GM12878 (cell line): Measurements from ENCODE around the gene SLC44A3. TPM values are rescaled to one million over a fixed set of nuclear protein-coding genes. Genes with fewer than 3 reads are reported as not detected.

ENCODE experiments used
- ATAC-seq: fragments of 200-7000 bp; cut with Tn5 transposase; 3 replicates; pipeline ENCODE4 v1.9.1; 2020; ENCODE audit warnings: mild to moderate bottlenecking, moderate library complexity
- BruUV-seq: library from RNA; stranded (reverse); fragments of 400-500 nt; replicated peaks from 2 replicates; lab custom pipeline; 2021; lab: Mats Ljungman, UMichigan
- CTCF ChIA-PET: fragments of 300-600 bp; sonication (Branson Sonifier 250); formaldehyde crosslinking; extraction: SDS; loops from one replicate; lab custom pipeline; 2021; ENCODE audit warnings: inconsistent platforms; lab: Yijun Ruan, JAX
- POLR2A ChIA-PET: fragments of 350-600 bp; formaldehyde crosslinking; extraction: SDS; loops from one replicate; lab custom pipeline; 2021; ENCODE audit warnings: inconsistent platforms; lab: Charles Lee
- RAD21 ChIA-PET: fragments of 300-600 bp; sonication (Branson Sonifier 250); formaldehyde crosslinking; loops from one replicate; lab custom pipeline; 2023; ENCODE audit warnings: antibody characterized with exemption; ENCODE audit not compliant: unreplicated experiment; lab: Charles Lee
- SMC1A ChIA-PET: fragments of 300-600 bp; sonication (Branson Sonifier 250); formaldehyde crosslinking; loops from one replicate; lab custom pipeline; 2023; ENCODE audit not compliant: unreplicated experiment, uncharacterized antibody; lab: Charles Lee
- DNase-seq: peaks from one replicate; pipeline ENCODE4 v3.0.0-alpha.2; 2011; ENCODE audit warnings: low read depth, low spot score
- FAIRE-seq: peaks from 3 replicates; lab custom pipeline; 2011; peaks lifted over from hg19 to GRCh38; lab: Jason Lieb, UNC
- H2AFZ ChIP-seq: 2 replicates; pipeline ENCODE4 v1.6.0; 2011; ENCODE audit warnings: low read depth, low read length, control low read depth; ENCODE audit not compliant: control insufficient read depth
- H3K27ac ChIP-seq: 2 replicates; pipeline ENCODE4 v1.5.1; 2011; ENCODE audit warnings: control low read depth; ENCODE audit not compliant: control insufficient read depth, insufficient read depth
- H3K27me3 ChIP-seq, 2 experiments: replicated peaks in 1 of 2; 2 replicates each; pipeline versions ENCODE4 v1.6.0 to v1.6.1; 2011; ENCODE audit warnings: low read length in 1 of 2; ENCODE audit not compliant: control insufficient read depth in 2 of 2, insufficient read depth in 2 of 2
- H3K36me3 ChIP-seq, 2 experiments: 2 replicates each; pipeline ENCODE4 v1.5.1; 2011; ENCODE audit warnings: low read length in 1 of 2; ENCODE audit not compliant: control insufficient read depth in 2 of 2, insufficient read depth in 2 of 2
- H3K4me1 ChIP-seq: 2 replicates; pipeline ENCODE4 v1.6.1; 2011; ENCODE audit warnings: mild to moderate bottlenecking, low read length, moderate library complexity, mixed read lengths; ENCODE audit not compliant: control insufficient read depth, insufficient read depth
- H3K4me2 ChIP-seq: 2 replicates; pipeline ENCODE4 v1.6.0; 2011; ENCODE audit warnings: control low read depth; ENCODE audit not compliant: control insufficient read depth, insufficient read depth
- H3K4me3 ChIP-seq: fragments of 200-600 bp; sonication (generic); 2 replicates; pipeline ENCODE4 v1.5.1; 2016
- H3K79me2 ChIP-seq: 2 replicates; pipeline ENCODE4 v1.6.0; 2011; ENCODE audit warnings: low read length; ENCODE audit not compliant: control insufficient read depth, insufficient read depth
- H3K9ac ChIP-seq: 2 replicates; pipeline ENCODE4 v1.8.0; 2011; ENCODE audit warnings: low read length, control low read depth, mixed read lengths; ENCODE audit not compliant: control insufficient read depth, insufficient read depth
- H3K9me3 ChIP-seq: replicated peaks from 3 replicates; pipeline ENCODE4 v1.5.1; 2011; ENCODE audit warnings: mild to moderate bottlenecking, low read length; ENCODE audit not compliant: control insufficient read depth, insufficient read depth
- H4K20me1 ChIP-seq: 2 replicates; pipeline ENCODE4 v1.6.0; 2011; ENCODE audit not compliant: control insufficient read depth, insufficient read depth
- ATF7 ChIP-seq: fragments of 450-650 bp; IDR thresholded peaks from 2 replicates; pipeline ENCODE4 v1.6.1; 2016; ENCODE audit warnings: low read depth, mild to moderate bottlenecking
- BHLHE40 ChIP-seq, 2 experiments: fragments of 450-650 bp in 1 of 2; IDR thresholded peaks; 2 replicates each; pipeline ENCODE4 v1.6.1; 2011 to 2017; ENCODE audit warnings: low read depth in 2 of 2, borderline replicate concordance in 1 of 2, improper control_type of control experiment in 1 of 2, low read length in 1 of 2, mild to moderate bottlenecking in 1 of 2
- BMI1 ChIP-seq: fragments of 450-650 bp; IDR thresholded peaks from 2 replicates; pipeline ENCODE4 v1.6.1; 2016; ENCODE audit warnings: mild to moderate bottlenecking, moderate library complexity, borderline replicate concordance
- BRCA1 ChIP-seq: IDR thresholded peaks from 2 replicates; pipeline ENCODE4 v1.6.1; 2011; ENCODE audit warnings: low read depth, low read length, improper control_type of control experiment
- EGR1 ChIP-seq, 2 experiments: IDR thresholded peaks; 1 replicate in 1 of 2; 2 replicates in 1 of 2; pipeline ENCODE4 v1.6.1; 2011 to 2012; ENCODE audit warnings: low read depth in 2 of 2, low read length in 2 of 2, borderline replicate concordance in 1 of 2, mild to moderate bottlenecking in 1 of 2, moderate library complexity in 1 of 2
- ESRRA ChIP-seq: IDR thresholded peaks from 2 replicates; pipeline ENCODE4 v1.6.1; 2012; ENCODE audit warnings: mild to moderate bottlenecking, low read length, improper control_type of control experiment
- MEF2A ChIP-seq: IDR thresholded peaks from 2 replicates; pipeline ENCODE4 v1.6.1; 2011; ENCODE audit warnings: low read depth, mild to moderate bottlenecking, low read length, moderate library complexity; ENCODE audit not compliant: insufficient read depth
- PAX8 ChIP-seq: fragments of 450-650 bp; IDR thresholded peaks from 2 replicates; pipeline ENCODE4 v1.6.1; 2017; ENCODE audit warnings: mild to moderate bottlenecking, moderate library complexity
- PML ChIP-seq: IDR thresholded peaks from 2 replicates; pipeline ENCODE4 v1.6.1; 2012; ENCODE audit warnings: low read length, inconsistent platforms
- POLR2A ChIP-seq: IDR thresholded peaks from 2 replicates; pipeline ENCODE4 v1.6.1; 2011; ENCODE audit warnings: low read depth, mild to moderate bottlenecking, low read length
- SREBF1 ChIP-seq: IDR thresholded peaks from 2 replicates; pipeline ENCODE4 v1.6.1; 2012; ENCODE audit warnings: mild to moderate bottlenecking, low read length
- STAT1 ChIP-seq: fragments of 450-650 bp; conservative IDR thresholded peaks from 2 replicates; pipeline ENCODE4 v1.6.1; 2014; ENCODE audit warnings: antibody characterized with exemption, mild to moderate bottlenecking
- TAF1 ChIP-seq: IDR thresholded peaks from 2 replicates; pipeline ENCODE4 v1.6.1; 2011; ENCODE audit warnings: mild to moderate bottlenecking, low read depth, low read length, borderline replicate concordance
- YBX1 ChIP-seq: fragments of 450-650 bp; IDR thresholded peaks from 2 replicates; pipeline ENCODE4 v1.6.1; 2016; ENCODE audit warnings: antibody characterized with exemption
- ZBED1 ChIP-seq: IDR thresholded peaks from 2 replicates; pipeline ENCODE4 v1.6.1; 2016; ENCODE audit warnings: borderline replicate concordance
- ZBTB33 ChIP-seq: fragments of 450-650 bp; IDR thresholded peaks from 2 replicates; pipeline ENCODE4 v1.6.1; 2017; ENCODE audit warnings: mild to moderate bottlenecking
- WGBS: methylation state at CpG from one replicate; pipeline ENCODE4 v1.1.6; 2016; ENCODE audit warnings: low lambda C conversion rate; ENCODE audit not compliant: insufficient replicate concordance, insufficient coverage; ENCODE audit errors: missing lambda C conversion rate; 5-methylcytosine and 5-hydroxymethylcytosine counted together
- in situ Hi-C: fragments of 300-500 bp; cut with MboI; formaldehyde crosslinking; loops from 9 replicates; pipeline ENCODE4 v1.14.3; 2018; ENCODE audit warnings: mixed read lengths
- intact Hi-C: fragments of 100-400 bp; cut with micrococcal nuclease; formaldehyde crosslinking; loops from one replicate; pipeline ENCODE4 v1.14.2; 2022; ENCODE audit not compliant: unreplicated experiment
- polyA plus RNA-seq, 11 experiments: library from polyadenylated mRNA; depleted of rRNA in 4 of 11; unstranded in 6 of 11; stranded (reverse) in 5 of 11; fragments of >200 nt; fragmentation: Nextera tagmentation in 4 of 11; fragmentation: Illumina TruSeq in 1 of 11; extraction: Ambion mirVana in 4 of 11; extraction: Trizol in 1 of 11; gene quantifications; 1 replicate in 1 of 11; 2 replicates in 10 of 11; pipeline versions ENCODE4 v1.2.1 to v1.2.3, GENCODE V29; 2011 to 2016; ENCODE audit warnings: inconsistent platforms in 2 of 11, missing spikeins in 2 of 11, low read depth in 1 of 11
- total RNA-seq, 4 experiments: library from RNA; depleted of rRNA in 3 of 4; stranded (reverse); fragments of >200 nt in 3 of 4; fragmentation: Illumina TruSeq in 1 of 4; extraction: Trizol in 1 of 4; gene quantifications; 2 replicates each; pipeline versions ENCODE4 v1.2.1 to v1.2.3, GENCODE V29; 2013 to 2021

Gene SLC44A3
- total and polyA plus RNA-seq, 10 of the 15 experiments (the other 5 are each of a cell fraction or from before 2014, with no cell fraction given) = not detected

DNA sequence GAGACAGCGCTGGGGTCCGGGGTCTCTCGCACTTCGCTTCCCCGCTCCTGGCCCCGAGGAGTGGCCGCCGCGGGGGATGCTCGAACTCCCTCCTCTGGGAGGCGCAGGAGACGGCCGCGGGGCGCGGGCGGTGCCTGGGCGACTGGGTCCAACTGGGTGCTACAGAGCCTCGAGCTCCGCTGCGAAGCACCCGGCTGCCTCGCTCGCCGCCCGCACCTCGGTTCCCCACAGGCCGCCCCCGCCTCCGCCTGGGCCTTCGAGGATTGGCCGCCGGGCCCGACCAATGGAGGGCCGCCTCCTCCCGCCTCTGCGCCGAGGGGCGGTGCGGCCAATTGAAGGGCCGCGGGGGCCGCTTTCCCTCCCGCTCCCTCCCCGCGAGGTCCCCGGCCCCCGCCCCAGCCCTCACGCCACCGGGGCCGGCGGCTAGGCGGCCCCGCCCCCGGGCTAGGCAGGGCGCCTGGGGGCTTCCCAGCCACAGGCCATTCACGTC is 106.8 kb downstream of the SLC44A3 start, which contains the start of gene CNN3:
TSS of gene CNN3 (minus strand) at position 196 of the 490 bp plus-strand sequence. CDS start 216 bp downstream, outside the sequence.
- H3K9ac ChIP-seq = peak within 1 kb of the TSS; percentile 57
- WGBS = 31% methylated on average over 25 of the region's 57 CpGs
- no peaks in the 10 kb centered on the region for H3K4me1 ChIP-seq
- ChIA-PET SMC1A (no interaction called here), RAD21 (no interaction called here), CTCF (no interaction called here), POLR2A (no interaction called here)
- H3K9me3 ChIP-seq = no peaks in the 10 kb centered on the region
- intact Hi-C loops = no loop called here
- no peaks in the 10 kb centered on the region for H4K20me1 ChIP-seq
- FAIRE-seq (no peak), DNase-seq (peak; percentile 4), ATAC-seq (peak; percentile 74)
- peaks cover 3 to 7% of the 10 kb centered on the region in 2 experiments; a peak in 3 of 4 replicates for H3K27me3 ChIP-seq
- no peaks in the 10 kb centered on the region for H3K36me3 ChIP-seq
- H3K27ac ChIP-seq = peak within 1 kb of the TSS; percentile 37; the same call in 1 of the 2 replicates
- in situ Hi-C loops = no loop called here
- peak within 1 kb of the TSS; percentile 54 for H3K4me3 ChIP-seq
- peak within 1 kb of the TSS; percentile 52 for H2AFZ ChIP-seq
- TF ChIP-seq PAX8 = no peak
- TF ChIP-seq EGR1 (IDR thresholded peaks at IDR 0.05; ENCODE audit: borderline replicate concordance in 1 of 2, low read depth in 2 of 2, low read length in 2 of 2) = peak in 1 of 2 experiments; percentile 88; a peak in 2 of 3 replicates
- peak; percentile 48; the same call in 1 of the 2 replicates for TF ChIP-seq TAF1
- TF ChIP-seq BHLHE40 (IDR thresholded peaks at IDR 0.05; ENCODE audit: borderline replicate concordance in 1 of 2, low read depth in 2 of 2, low read length in 1 of 2) = no peak
- TF ChIP-seq ZBTB33 = no peak
- no peak for TF ChIP-seq SREBF1
- TF ChIP-seq BRCA1 = no peak
- TF ChIP-seq POLR2A = peak; percentile 91
- no peak for TF ChIP-seq MEF2A
- TF ChIP-seq ATF7 = no peak
- no peak for TF ChIP-seq YBX1
- no peak for TF ChIP-seq ZBED1
- no peak for TF ChIP-seq PML
- no peak for TF ChIP-seq BMI1
- no peak for TF ChIP-seq ESRRA
- no peak for TF ChIP-seq STAT1
- TF ChIP-seq, all 136 proteins: peak for 3
- BruUV-seq = no TSS peak
- peaks cover 2% of the 10 kb centered on the region; the same call in 1 of the 2 replicates for H3K79me2 ChIP-seq
- H3K4me2 ChIP-seq = peak within 1 kb of the TSS; percentile 54
